ENCODE measurements around the gene OR52E1.

DNA sequence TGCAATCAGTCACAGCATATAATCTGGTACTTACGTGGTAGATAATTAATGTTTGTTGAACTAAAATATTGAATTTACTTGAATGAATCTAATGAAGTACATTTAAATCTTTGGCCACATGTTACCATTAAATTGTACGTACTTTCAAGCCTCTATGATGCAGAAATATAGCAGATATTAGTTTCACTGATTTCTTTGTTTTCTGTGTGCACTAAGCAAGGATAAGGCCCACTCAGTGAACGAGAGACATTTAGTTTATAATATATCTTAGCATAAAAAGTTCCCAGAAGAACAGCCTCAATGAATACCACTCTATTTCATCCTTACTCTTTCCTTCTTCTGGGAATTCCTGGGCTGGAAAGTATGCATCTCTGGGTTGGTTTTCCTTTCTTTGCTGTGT is at the start of gene OR52E1:
- no peak for TF ChIP-seq CTCF (IDR thresholded peaks at IDR 0.05)
- no peak for TF ChIP-seq POLR2A (IDR thresholded peaks at IDR 0.05)
- TF ChIP-seq EP300 (IDR thresholded peaks at IDR 0.05): no peak
